Kidney epithelial cell (primary cell): ENCODE results near the gene ERCC6. TPM values are rescaled to one million over a fixed set of nuclear protein-coding genes. Genes with fewer than 3 reads are reported as not detected.

Experiments used
- DNase-seq: peaks from one replicate; pipeline ENCODE4 v3.0.0-alpha.2; 2010; ENCODE audit warnings: low read depth
- H3K27me3 ChIP-seq: 2 replicates; pipeline ENCODE4 v1.6.0; 2011; ENCODE audit warnings: low read length; ENCODE audit not compliant: control insufficient read depth, insufficient read depth
- H3K36me3 ChIP-seq: 2 replicates; pipeline ENCODE4 v1.5.1; 2011; ENCODE audit warnings: low read length; ENCODE audit not compliant: control insufficient read depth, insufficient read depth
- H3K4me3 ChIP-seq: 2 replicates; pipeline ENCODE4 v1.5.1; 2011; ENCODE audit warnings: low read depth, mild to moderate bottlenecking, control low read depth, low read length
- CTCF ChIP-seq: IDR thresholded peaks from 2 replicates; pipeline ENCODE4 v1.5.1; 2011; ENCODE audit warnings: mild to moderate bottlenecking, moderate library complexity, low read length, control low read depth, inconsistent platforms; ENCODE audit not compliant: insufficient read depth, poor library complexity, severe bottlenecking
- total RNA-seq: library from RNA; depleted of rRNA; stranded (reverse); fragments of >200 nt; gene quantifications from 2 replicates; pipeline ENCODE4 v1.2.3, GENCODE V29; 2015

The ERCC6 gene
- total RNA-seq, 1 donor from 2014 or later: 7.3 TPM

DNA sequence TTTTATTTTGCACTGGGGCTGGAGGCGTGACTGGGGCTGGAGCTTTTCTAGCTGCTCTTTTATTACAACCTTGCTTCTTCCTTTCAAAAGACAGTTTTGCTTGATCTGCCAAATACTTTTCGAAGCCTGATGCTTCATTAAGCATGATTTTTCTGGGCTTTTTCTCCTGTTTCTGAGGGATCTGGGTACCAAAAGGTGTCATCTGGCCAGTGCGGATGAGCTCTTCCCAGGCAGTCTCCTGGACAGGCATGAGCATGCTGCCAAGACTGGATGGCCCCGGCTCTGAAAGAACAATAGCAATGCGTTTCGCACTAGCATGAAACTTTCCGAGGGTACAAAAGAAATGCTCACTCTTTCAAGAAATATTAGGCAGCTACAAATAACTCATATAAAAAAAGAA lies 14.4 kb downstream of the ERCC6 start:
- TF ChIP-seq CTCF: no peak
- no peak overlapping the region for H3K4me3 ChIP-seq
- no peak for DNase-seq
- H3K36me3 ChIP-seq: peaks cover 1% of the 10 kb centered on the region
- H3K27me3 ChIP-seq: no peaks in the 10 kb centered on the region

GRCh38 chr10:49523301-49523700 lies 15.6 kb downstream of the ERCC6 start:
- no peak for TF ChIP-seq CTCF
- H3K27me3 ChIP-seq: no peaks in the 10 kb centered on the region
- no peak for DNase-seq
- H3K4me3 ChIP-seq: no peak overlapping the region
- peaks cover 1% of the 10 kb centered on the region for H3K36me3 ChIP-seq

DNA sequence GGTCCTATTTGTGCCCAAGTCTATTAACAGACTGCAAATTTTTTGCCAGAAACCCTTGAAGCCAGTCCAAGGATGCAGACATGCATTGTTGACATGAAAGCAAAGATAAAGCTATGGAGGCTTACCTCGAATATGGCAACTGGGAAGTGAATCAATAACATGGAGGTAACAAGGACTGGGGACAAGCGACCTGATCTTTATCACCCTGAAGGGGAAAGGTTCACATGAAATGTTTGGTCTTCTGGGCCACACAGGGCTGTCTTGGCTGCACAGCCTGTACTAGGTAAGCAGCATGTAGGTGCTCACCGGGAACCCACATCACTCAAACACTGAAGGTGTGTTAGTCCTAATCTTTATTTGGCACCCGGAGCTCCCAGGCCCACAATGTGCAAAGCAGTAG lies 17.9 kb downstream of the ERCC6 start:
- no peak for TF ChIP-seq CTCF
- H3K4me3 ChIP-seq: no peak overlapping the region
- DNase-seq: no peak
- H3K27me3 ChIP-seq: no peaks in the 10 kb centered on the region
- H3K36me3 ChIP-seq: peaks cover 1% of the 10 kb centered on the region

DNA sequence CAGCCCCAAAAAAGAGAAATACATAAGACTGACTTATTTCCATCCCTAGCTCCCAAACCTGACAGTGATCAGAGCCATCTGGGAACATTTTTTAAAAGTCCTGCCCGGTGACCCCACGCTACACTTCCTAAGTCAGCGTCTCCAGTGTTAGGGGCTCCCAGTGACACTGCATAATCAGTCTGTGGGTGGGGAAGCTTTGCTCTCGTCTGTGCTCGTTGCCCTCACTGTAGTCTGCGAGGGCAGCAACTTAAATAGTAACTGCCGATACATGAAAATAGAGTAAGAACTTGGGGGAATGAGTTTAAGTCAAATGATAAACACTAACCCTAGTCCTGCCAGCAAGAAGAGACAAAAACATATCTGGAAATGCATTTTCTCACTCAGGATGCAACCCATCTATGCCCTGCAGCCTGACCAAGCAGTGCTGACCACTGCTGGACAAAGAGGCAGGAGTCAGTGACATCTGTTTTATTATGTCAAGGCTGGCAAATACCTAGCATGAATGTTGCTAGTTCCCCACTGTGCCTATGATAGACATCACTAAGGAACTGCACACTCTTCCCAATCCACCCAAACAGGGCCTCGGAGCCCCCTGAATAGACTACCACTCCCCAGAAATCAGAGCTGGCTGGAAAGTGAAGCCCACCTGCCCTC lies 18.7 kb downstream of the ERCC6 start:
- DNase-seq: no peak
- H3K36me3 ChIP-seq: no peaks in the 10 kb centered on the region
- no peak overlapping the region for H3K4me3 ChIP-seq
- no peak for TF ChIP-seq CTCF
- H3K27me3 ChIP-seq: no peaks in the 10 kb centered on the region

DNA sequence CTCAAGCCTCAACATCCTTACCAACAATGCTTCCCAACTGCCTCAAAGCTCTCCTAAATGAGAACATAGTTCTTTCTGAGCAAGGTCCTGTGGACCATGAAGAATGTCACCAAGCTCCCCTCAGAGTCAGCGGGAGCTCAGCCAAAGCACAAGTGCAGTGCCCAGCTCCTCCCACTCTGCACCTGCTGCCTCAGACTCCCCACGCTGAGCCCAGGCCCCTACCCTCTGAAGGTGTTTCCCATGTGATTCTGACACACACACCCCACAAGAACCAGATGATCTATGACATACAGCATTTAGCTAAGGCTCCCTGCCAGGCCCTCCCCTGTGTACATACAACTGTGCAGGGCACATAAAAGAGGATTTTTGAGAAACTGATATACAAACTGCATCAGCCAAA lies 19.2 kb downstream of the ERCC6 start:
- no peak for TF ChIP-seq CTCF
- DNase-seq: no peak
- Histone ChIP-seq H3K4me3 (no peak overlapping the region), H3K36me3 (no peaks in the 10 kb centered on the region), H3K27me3 (no peaks in the 10 kb centered on the region)

GRCh38 chr10:49518982-49519578 lies 19.8 kb downstream of the ERCC6 start:
- H3K27me3 ChIP-seq: no peaks in the 10 kb centered on the region
- TF ChIP-seq CTCF: peak; percentile 57
- H3K4me3 ChIP-seq: no peak overlapping the region
- no peak for DNase-seq
- H3K36me3 ChIP-seq: no peaks in the 10 kb centered on the region
